SU-DHL-6 (cell line): ENCODE measurements around the gene DDX31.

Experiments used
- EZH2phosphoT487 ChIP-seq: fragments of 200-600 bp; sonication (generic), shearing (Covaris generic); conservative IDR thresholded peaks from 2 replicates; pipeline ENCODE4 v1.6.1; 2018; ENCODE audit warnings: mild to moderate bottlenecking, antibody characterized with exemption, low read length, moderate library complexity, mixed read lengths
- TF ChIP-seq, protein P1 (sequence below): fragments of 200-600 bp; sonication (generic); IDR thresholded peaks from one replicate; pipeline ENCODE4 v1.5.1; 2017; ENCODE audit warnings: antibody characterized with exemption, mild to moderate bottlenecking, low read length, moderate library complexity; ENCODE audit not compliant: insufficient read depth, poor library complexity, severe bottlenecking

- TF ChIP-seq, protein P1, sequence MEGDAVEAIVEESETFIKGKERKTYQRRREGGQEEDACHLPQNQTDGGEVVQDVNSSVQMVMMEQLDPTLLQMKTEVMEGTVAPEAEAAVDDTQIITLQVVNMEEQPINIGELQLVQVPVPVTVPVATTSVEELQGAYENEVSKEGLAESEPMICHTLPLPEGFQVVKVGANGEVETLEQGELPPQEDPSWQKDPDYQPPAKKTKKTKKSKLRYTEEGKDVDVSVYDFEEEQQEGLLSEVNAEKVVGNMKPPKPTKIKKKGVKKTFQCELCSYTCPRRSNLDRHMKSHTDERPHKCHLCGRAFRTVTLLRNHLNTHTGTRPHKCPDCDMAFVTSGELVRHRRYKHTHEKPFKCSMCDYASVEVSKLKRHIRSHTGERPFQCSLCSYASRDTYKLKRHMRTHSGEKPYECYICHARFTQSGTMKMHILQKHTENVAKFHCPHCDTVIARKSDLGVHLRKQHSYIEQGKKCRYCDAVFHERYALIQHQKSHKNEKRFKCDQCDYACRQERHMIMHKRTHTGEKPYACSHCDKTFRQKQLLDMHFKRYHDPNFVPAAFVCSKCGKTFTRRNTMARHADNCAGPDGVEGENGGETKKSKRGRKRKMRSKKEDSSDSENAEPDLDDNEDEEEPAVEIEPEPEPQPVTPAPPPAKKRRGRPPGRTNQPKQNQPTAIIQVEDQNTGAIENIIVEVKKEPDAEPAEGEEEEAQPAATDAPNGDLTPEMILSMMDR: no peak
- no peak for TF ChIP-seq EZH2phosphoT487
These were observed 75.4 kb downstream of the DDX31 start for GRCh38 chr9:132594412-132594811.
